ENCODE data around the gene KANSL1L.
"Not testable (repeated sequence)": the region's sequence is repeated elsewhere in the genome, so short reads cannot be mapped to it uniquely, and the experiment has no call there.

KANSL1L gene

GRCh38 chr2:210179351-210179990 lies 8.3 kb upstream of the KANSL1L start:
- Histone ChIP-seq H3K4me1 (ENCODE audit: control insufficient read depth, low read length) (peaks cover 15% of the 10 kb centered on the region), H3K9me3 (ENCODE audit: control insufficient read depth, insufficient read depth, low read length) (peaks cover 5% of the 10 kb centered on the region; the same call in 1 of the 2 replicates), H3K4me2 (ENCODE audit: low read length) (no peak overlapping the region), H3K9me2 (replicated peaks; ENCODE audit: control insufficient read depth, low read length) (no peaks in the 10 kb centered on the region), H3K36me3 (ENCODE audit: control insufficient read depth, low read length) (no peaks in the 10 kb centered on the region), H3K79me2 (ENCODE audit: control insufficient read depth, low read length) (no peaks in the 10 kb centered on the region), H4K20me1 (ENCODE audit: control insufficient read depth, insufficient read depth, low read depth, low read length) (no peaks in the 10 kb centered on the region), H3F3A (ENCODE audit: control insufficient read depth, insufficient read depth) (no peaks in the 10 kb centered on the region; the same call in 1 of the 2 replicates), H3K4me3 (ENCODE audit: low read length) (no peak overlapping the region), H3K27ac (ENCODE audit: low read depth, low read length) (no peak overlapping the region), H3K27me3 (ENCODE audit: control insufficient read depth, low read length) (no peaks in the 10 kb centered on the region)
- TF ChIP-seq CTCF (IDR thresholded peaks at IDR 0.05; ENCODE audit: low read depth, low read length, poor library complexity, severe bottlenecking) (no peak), EZH2phosphoT487 (IDR thresholded peaks at IDR 0.05; ENCODE audit: borderline replicate concordance, low read length) (no peak)

- no peaks in the 10 kb centered on the region; the same call in none of the 2 replicates for H3F3A ChIP-seq (ENCODE audit: control insufficient read depth, insufficient read depth)
- peaks cover 18% of the 10 kb centered on the region for H3K4me1 ChIP-seq (ENCODE audit: control insufficient read depth, low read length)
- H3K4me2 ChIP-seq (ENCODE audit: low read length) = peak overlapping the region; percentile 14; the same call in 1 of the 2 replicates
- no peaks in the 10 kb centered on the region for H3K9me3 ChIP-seq (ENCODE audit: control insufficient read depth, insufficient read depth, low read length)
- H3K9me2 ChIP-seq (replicated peaks; ENCODE audit: control insufficient read depth, low read length) = no peaks in the 10 kb centered on the region
- no peak for TF ChIP-seq CTCF (IDR thresholded peaks at IDR 0.05; ENCODE audit: low read depth, low read length, poor library complexity, severe bottlenecking)
- TF ChIP-seq EZH2phosphoT487 (IDR thresholded peaks at IDR 0.05; ENCODE audit: borderline replicate concordance, low read length) = no peak
- no peak overlapping the region for H3K4me3 ChIP-seq (ENCODE audit: low read length)
- H4K20me1 ChIP-seq (ENCODE audit: control insufficient read depth, insufficient read depth, low read depth, low read length) = no peaks in the 10 kb centered on the region
- no peaks in the 10 kb centered on the region for H3K27me3 ChIP-seq (ENCODE audit: control insufficient read depth, low read length)
- no peak overlapping the region for H3K27ac ChIP-seq (ENCODE audit: low read depth, low read length)
- H3K79me2 ChIP-seq (ENCODE audit: control insufficient read depth, low read length) = no peaks in the 10 kb centered on the region
- H3K36me3 ChIP-seq (ENCODE audit: control insufficient read depth, low read length) = no peaks in the 10 kb centered on the region
Measured at GRCh38 chr2:210177769-210178168, 6.6 kb upstream of the KANSL1L start.

- not testable (repeated sequence) for H3K9me3 ChIP-seq (ENCODE audit: control insufficient read depth, insufficient read depth, low read length); H3K9me2 ChIP-seq (replicated peaks; ENCODE audit: control insufficient read depth, low read length); H3K4me3 ChIP-seq (ENCODE audit: low read length); H4K20me1 ChIP-seq (ENCODE audit: control insufficient read depth, insufficient read depth, low read depth, low read length); H3K36me3 ChIP-seq (ENCODE audit: control insufficient read depth, low read length); H3K27ac ChIP-seq (ENCODE audit: low read depth, low read length); H3F3A ChIP-seq (ENCODE audit: control insufficient read depth, insufficient read depth); H3K27me3 ChIP-seq (ENCODE audit: control insufficient read depth, low read length); H3K79me2 ChIP-seq (ENCODE audit: control insufficient read depth, low read length); H3K4me2 ChIP-seq (ENCODE audit: low read length)
- peaks cover 25% of the 10 kb centered on the region for H3K4me1 ChIP-seq (ENCODE audit: control insufficient read depth, low read length)
Measured at GRCh38 chr2:210177115-210177514, 5.9 kb upstream of the KANSL1L start.

- no peaks in the 10 kb centered on the region; the same call in none of the 2 replicates for H3F3A ChIP-seq (ENCODE audit: control insufficient read depth, insufficient read depth)
- peaks cover 14% of the 10 kb centered on the region for H3K79me2 ChIP-seq (ENCODE audit: control insufficient read depth, low read length)
- TF ChIP-seq CTCF (IDR thresholded peaks at IDR 0.05; ENCODE audit: low read depth, low read length, poor library complexity, severe bottlenecking) = no peak
- TF ChIP-seq EZH2phosphoT487 (IDR thresholded peaks at IDR 0.05; ENCODE audit: borderline replicate concordance, low read length) = no peak
- no peaks in the 10 kb centered on the region for H3K9me2 ChIP-seq (replicated peaks; ENCODE audit: control insufficient read depth, low read length)
- peaks cover 34% of the 10 kb centered on the region for H3K4me1 ChIP-seq (ENCODE audit: control insufficient read depth, low read length)
- H3K9me3 ChIP-seq (ENCODE audit: control insufficient read depth, insufficient read depth, low read length) = no peaks in the 10 kb centered on the region
- no peaks in the 10 kb centered on the region for H3K36me3 ChIP-seq (ENCODE audit: control insufficient read depth, low read length)
- no peak overlapping the region for H3K4me3 ChIP-seq (ENCODE audit: low read length)
- H3K4me2 ChIP-seq (ENCODE audit: low read length) = no peak overlapping the region
- H3K27ac ChIP-seq (ENCODE audit: low read depth, low read length) = no peak overlapping the region
- H4K20me1 ChIP-seq (ENCODE audit: control insufficient read depth, insufficient read depth, low read depth, low read length) = no peaks in the 10 kb centered on the region
- no peaks in the 10 kb centered on the region for H3K27me3 ChIP-seq (ENCODE audit: control insufficient read depth, low read length)
Measured at GRCh38 chr2:210174086-210174485, 2.9 kb upstream of the KANSL1L start.
